IMR-90 (cell line): ENCODE results near the gene ACSL3. TPM values are rescaled to one million over a fixed set of nuclear protein-coding genes. Genes with fewer than 3 reads are reported as not detected.

Experiments
- ATAC-seq: fragments of 200-7000 bp; cut with Tn5 transposase; 2 replicates; pipeline ENCODE4 v1.9.1; 2020; ENCODE audit warnings: low read depth, mild to moderate bottlenecking, moderate library complexity
- BruUV-seq: library from RNA; stranded (reverse); fragments of 400-500 nt; replicated peaks from 2 replicates; lab custom pipeline; 2021; lab: Mats Ljungman, UMichigan
- CTCF ChIA-PET: fragments of 300-600 bp; formaldehyde crosslinking; extraction: SDS; loops from one replicate; lab custom pipeline; 2021; ENCODE audit warnings: antibody characterized with exemption; lab: Yijun Ruan, JAX
- POLR2A ChIA-PET: fragments of 300-600 bp; sonication (Branson Sonifier 250); formaldehyde crosslinking; loops from one replicate; lab custom pipeline; 2022; ENCODE audit warnings: antibody characterized with exemption; ENCODE audit not compliant: unreplicated experiment; lab: Charles Lee
- DNase-seq: peaks from one replicate; pipeline ENCODE4 v3.0.0; 2013
- H2AFZ ChIP-seq: replicated peaks from 2 replicates; pipeline ENCODE3; 2013; ENCODE audit warnings: low read length, mild to moderate bottlenecking; ENCODE audit not compliant: poor library complexity
- H2AK5ac ChIP-seq: 2 replicates; pipeline ENCODE4 v1.6.1; 2013; ENCODE audit warnings: low read depth, low read length, inconsistent platforms
- H2AK9ac ChIP-seq: replicated peaks from 2 replicates; pipeline ENCODE3; 2013; ENCODE audit warnings: mild to moderate bottlenecking, low read depth, low read length, moderate library complexity; ENCODE audit not compliant: poor library complexity
- H2BK120ac ChIP-seq: 2 replicates; pipeline ENCODE4 v1.6.1; 2013; ENCODE audit warnings: low read depth, low read length, inconsistent platforms
- H2BK15ac ChIP-seq: 3 replicates; pipeline ENCODE4 v1.6.1; 2013; ENCODE audit warnings: low read depth, low read length, inconsistent platforms
- H2BK20ac ChIP-seq: 2 replicates; pipeline ENCODE4 v1.6.1; 2013; ENCODE audit warnings: low read depth, mild to moderate bottlenecking, inconsistent platforms, low read length, moderate library complexity
- H2BK5ac ChIP-seq: 2 replicates; pipeline ENCODE4 v1.6.1; 2013; ENCODE audit warnings: mild to moderate bottlenecking, low read depth, low read length, inconsistent platforms; ENCODE audit not compliant: poor library complexity, severe bottlenecking
- H3K14ac ChIP-seq: replicated peaks from 2 replicates; pipeline ENCODE4 v1.6.1; 2013; ENCODE audit warnings: low read depth, low read length, inconsistent platforms
- H3K18ac ChIP-seq: 2 replicates; pipeline ENCODE4 v1.6.1; 2013; ENCODE audit warnings: low read depth, low read length, control low read depth
- H3K23ac ChIP-seq: 2 replicates; pipeline ENCODE4 v1.6.1; 2013; ENCODE audit warnings: low read depth, low read length, inconsistent platforms
- H3K27ac ChIP-seq: 2 replicates; pipeline ENCODE4 v1.5.1; 2013; ENCODE audit warnings: mild to moderate bottlenecking, control low read depth, low read length; ENCODE audit not compliant: insufficient read depth
- H3K27me3 ChIP-seq: 2 replicates; pipeline ENCODE4 v1.6.1; 2013; ENCODE audit warnings: low read length; ENCODE audit not compliant: control insufficient read depth, insufficient read depth
- H3K36me3 ChIP-seq: 2 replicates; pipeline ENCODE4 v1.6.1; 2013; ENCODE audit warnings: low read length, mixed read lengths; ENCODE audit not compliant: control insufficient read depth, insufficient read depth
- H3K4ac ChIP-seq: 2 replicates; pipeline ENCODE4 v1.6.1; 2013; ENCODE audit warnings: low read depth, low read length, inconsistent platforms
- H3K4me1 ChIP-seq: 2 replicates; pipeline ENCODE4 v1.6.1; 2013; ENCODE audit warnings: low read length, mixed read lengths; ENCODE audit not compliant: control insufficient read depth, insufficient read depth
- H3K4me2 ChIP-seq: 2 replicates; pipeline ENCODE4 v1.6.1; 2013; ENCODE audit warnings: low read depth, mild to moderate bottlenecking, control low read depth, low read length, moderate library complexity
- H3K4me3 ChIP-seq: 2 replicates; pipeline ENCODE4 v1.5.1; 2013; ENCODE audit warnings: low read depth, mild to moderate bottlenecking, control low read depth, low read length, moderate library complexity; ENCODE audit not compliant: insufficient read depth
- H3K56ac ChIP-seq: 2 replicates; pipeline ENCODE4 v1.6.1; 2013; ENCODE audit warnings: low read length, inconsistent platforms; ENCODE audit not compliant: insufficient read depth; ENCODE audit errors: extremely low read depth
- H3K79me1 ChIP-seq, 2 experiments: 2 replicates each; pipeline ENCODE4 v1.6.1; 2013; ENCODE audit warnings: low read length in 2 of 2, inconsistent platforms in 1 of 2, low read depth in 1 of 2
- H3K9ac ChIP-seq: 2 replicates; pipeline ENCODE4 v1.6.1; 2013; ENCODE audit warnings: low read depth, low read length, control low read depth
- H3K9me1 ChIP-seq: 2 replicates; pipeline ENCODE4 v1.6.1; 2013; ENCODE audit warnings: low read length, inconsistent platforms; ENCODE audit not compliant: insufficient read depth
- H3K9me3 ChIP-seq: 2 replicates; pipeline ENCODE4 v1.6.1; 2013; ENCODE audit warnings: low read length; ENCODE audit not compliant: control insufficient read depth, insufficient read depth
- H4K20me1 ChIP-seq: 2 replicates; pipeline ENCODE4 v1.6.1; 2013; ENCODE audit warnings: low read length, inconsistent platforms; ENCODE audit not compliant: insufficient read depth
- H4K5ac ChIP-seq: 2 replicates; pipeline ENCODE4 v1.6.1; 2013; ENCODE audit warnings: mild to moderate bottlenecking, low read depth, low read length, control low read depth
- H4K8ac ChIP-seq, 2 experiments: 2 replicates each; pipeline ENCODE4 v1.6.1; 2013; ENCODE audit warnings: low read depth in 2 of 2, low read length in 2 of 2, control low read depth in 1 of 2, inconsistent platforms in 1 of 2
- H4K91ac ChIP-seq: 2 replicates; pipeline ENCODE4 v1.6.1; 2013; ENCODE audit warnings: low read depth, low read length, inconsistent platforms; ENCODE audit not compliant: insufficient read depth
- MAFK ChIP-seq: IDR thresholded peaks from 2 replicates; pipeline ENCODE4 v1.6.1; 2012; ENCODE audit warnings: low read depth, low read length, improper control_type of control experiment
- WGBS, 2 experiments: methylation state at CpG; one replicate each; pipeline versions ENCODE4 v1.1.5 to v1.1.7; 2013; ENCODE audit warnings: missing lambda C conversion rate in 2 of 2; ENCODE audit not compliant: insufficient read length in 1 of 2; ENCODE audit errors: extremely low coverage in 2 of 2; 5-methylcytosine and 5-hydroxymethylcytosine counted together
- dilution Hi-C: fragments of 300-500 bp; cut with HindIII; formaldehyde crosslinking; loops from one replicate; pipeline ENCODE4 v1.14.3; 2018; ENCODE audit warnings: low sequenced_read_pairs; ENCODE audit not compliant: unreplicated experiment
- in situ Hi-C: fragments of 300-500 bp; cut with MboI; formaldehyde crosslinking; loops from 3 replicates; pipeline ENCODE4 v1.14.3; 2019; ENCODE audit warnings: low sequenced_read_pairs, inconsistent platforms, mixed read lengths
- intact Hi-C: fragments of 100-400 bp; cut with micrococcal nuclease; formaldehyde crosslinking; loops from 2 replicates; pipeline ENCODE4 v1.10.0; 2022
- polyA plus RNA-seq, 3 experiments: library from polyadenylated mRNA; depleted of rRNA; stranded (reverse); fragments of >200 nt; gene quantifications; 2 replicates each; pipeline ENCODE4 v1.2.3, GENCODE V29; 2012; ENCODE audit warnings: low replicate concordance in 1 of 3
- total RNA-seq: library from RNA; depleted of rRNA; stranded (reverse); fragments of >200 nt; gene quantifications from 2 replicates; pipeline ENCODE4 v1.2.3, GENCODE V29; 2012
- TF ChIP-seq, protein P1 (sequence below): conservative IDR thresholded peaks from 2 replicates; pipeline ENCODE4 v1.5.1; 2012; ENCODE audit warnings: mild to moderate bottlenecking, low read depth, low read length, improper control_type of control experiment

The ACSL3 gene
- total and polyA plus RNA-seq, 2 of the 4 experiments (the other 2 are of a cell fraction): 31.0 to 84.2 TPM

GRCh38 chr2:222879604-222879933, 18.7 kb downstream of the ACSL3 start:
- Histone ChIP-seq H3K4me3 (no peak overlapping the region), H3K9ac (no peak overlapping the region), H4K8ac (no peak overlapping the region), H2BK20ac (no peak overlapping the region), H3K27me3 (no peaks in the 10 kb centered on the region), H3K14ac (no peak overlapping the region), H3K18ac (no peak overlapping the region), H2AK9ac (no peak overlapping the region), H3K4ac (0 out of 2 replicates have a peak overlapping the region, but pooled peaks have one; percentile 24), H4K5ac (no peak overlapping the region), H2BK120ac (no peak overlapping the region), H4K91ac (no peak overlapping the region), H3K9me1 (peaks cover 8% of the 10 kb centered on the region), H4K20me1 (peaks cover 73% of the 10 kb centered on the region), H2BK15ac (no peak overlapping the region), H3K79me1 (peaks cover 18 to 70% of the 10 kb centered on the region in 2 experiments; a peak in 3 of 4 replicates), H2BK5ac (no peak overlapping the region), H2AK5ac (0 out of 2 replicates have a peak overlapping the region, but pooled peaks have one; percentile 9), H3K4me2 (peak overlapping the region; percentile 60), H2AFZ (no peak overlapping the region), H3K9me3 (no peaks in the 10 kb centered on the region), H3K4me1 (peaks cover 11% of the 10 kb centered on the region), H3K27ac (no peak overlapping the region), H3K23ac (peak overlapping the region; percentile 34; the same call in 1 of the 2 replicates), H3K36me3 (no peaks in the 10 kb centered on the region), H3K56ac (no peak overlapping the region)
- no peak for DNase-seq
- ATAC-seq: peak; percentile 13
- intact Hi-C loops: loop anchor here (2.0 kb wide), 1 partner anchor 15 kb away; no protein-coding TSS in a partner anchor
- TF ChIP-seq, protein P1, sequence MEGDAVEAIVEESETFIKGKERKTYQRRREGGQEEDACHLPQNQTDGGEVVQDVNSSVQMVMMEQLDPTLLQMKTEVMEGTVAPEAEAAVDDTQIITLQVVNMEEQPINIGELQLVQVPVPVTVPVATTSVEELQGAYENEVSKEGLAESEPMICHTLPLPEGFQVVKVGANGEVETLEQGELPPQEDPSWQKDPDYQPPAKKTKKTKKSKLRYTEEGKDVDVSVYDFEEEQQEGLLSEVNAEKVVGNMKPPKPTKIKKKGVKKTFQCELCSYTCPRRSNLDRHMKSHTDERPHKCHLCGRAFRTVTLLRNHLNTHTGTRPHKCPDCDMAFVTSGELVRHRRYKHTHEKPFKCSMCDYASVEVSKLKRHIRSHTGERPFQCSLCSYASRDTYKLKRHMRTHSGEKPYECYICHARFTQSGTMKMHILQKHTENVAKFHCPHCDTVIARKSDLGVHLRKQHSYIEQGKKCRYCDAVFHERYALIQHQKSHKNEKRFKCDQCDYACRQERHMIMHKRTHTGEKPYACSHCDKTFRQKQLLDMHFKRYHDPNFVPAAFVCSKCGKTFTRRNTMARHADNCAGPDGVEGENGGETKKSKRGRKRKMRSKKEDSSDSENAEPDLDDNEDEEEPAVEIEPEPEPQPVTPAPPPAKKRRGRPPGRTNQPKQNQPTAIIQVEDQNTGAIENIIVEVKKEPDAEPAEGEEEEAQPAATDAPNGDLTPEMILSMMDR: no peak
- no peak for TF ChIP-seq MAFK
- POLR2A ChIA-PET: no interaction called here
- CTCF ChIA-PET: interaction anchor here (0.7 kb wide), 1 partner anchor 26 kb away, joined by 3 read pairs; no protein-coding TSS in a partner anchor
- dilution Hi-C loops: no loop called here
- BruUV-seq: no TSS peak
- no CpG with 5 or more reads among the region's 3 CpGs for WGBS, 2 experiments
- in situ Hi-C loops: no loop called here
